Right forelimb (tissue), 1 donor: ENCODE data around the gene PDE1A.

ENCODE experiments used
- DNase-seq: peaks from one replicate; pipeline ENCODE4 v3.0.0-alpha.2; 2018

PDE1A gene

DNA sequence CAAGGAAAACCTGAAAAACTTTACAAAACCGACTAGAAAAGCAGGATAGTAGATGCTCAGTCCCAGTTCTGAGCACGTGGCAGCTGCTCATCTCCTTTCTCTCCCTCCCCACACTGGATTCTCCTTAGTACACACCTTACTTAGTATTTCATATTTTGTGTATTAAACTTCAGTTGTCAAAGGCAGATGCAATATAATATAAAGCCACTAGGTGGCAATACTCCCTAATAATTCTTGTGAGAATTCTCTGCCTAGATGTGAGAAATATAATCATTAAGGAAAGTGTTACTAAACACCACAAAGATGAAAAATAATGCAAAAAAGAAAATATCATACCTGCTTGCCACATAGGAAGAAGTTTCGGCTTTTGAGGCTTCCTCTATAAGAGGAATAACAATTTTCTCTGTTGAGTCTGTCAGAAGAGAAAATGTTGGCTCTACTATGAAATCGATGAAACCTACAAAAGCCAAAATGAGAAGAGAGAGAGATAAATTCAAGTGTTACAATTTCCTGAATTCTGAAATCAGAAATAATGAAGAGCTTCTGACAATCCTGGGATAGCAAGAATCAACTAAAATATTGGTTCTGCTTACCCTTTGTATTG is 240.6 kb downstream of the PDE1A start:
- DNase-seq = no peak

DNA sequence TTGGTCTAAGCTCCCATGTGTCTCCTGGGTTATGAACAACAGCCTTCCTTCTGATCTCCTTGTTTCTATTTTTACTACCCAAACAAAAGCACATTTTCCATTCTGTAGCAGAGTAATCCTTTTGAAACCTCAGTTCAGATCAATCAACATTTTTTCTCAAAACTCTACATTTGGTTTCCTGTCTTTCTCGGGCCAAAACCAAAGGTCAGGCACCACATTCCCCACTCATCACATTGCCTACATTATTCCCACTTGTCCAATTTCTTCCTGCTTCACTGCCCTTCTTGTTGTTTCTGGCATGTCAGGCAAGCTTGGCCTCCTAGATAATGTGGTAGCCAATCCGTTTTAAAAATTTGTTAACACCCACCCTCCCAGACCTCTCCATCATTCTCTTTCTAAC is 244.4 kb downstream of the PDE1A start:
- no peak for DNase-seq

- DNase-seq = no peak
Observed at GRCh38 chr2:182181381-182181780, 245.5 kb downstream of the PDE1A start.

DNA sequence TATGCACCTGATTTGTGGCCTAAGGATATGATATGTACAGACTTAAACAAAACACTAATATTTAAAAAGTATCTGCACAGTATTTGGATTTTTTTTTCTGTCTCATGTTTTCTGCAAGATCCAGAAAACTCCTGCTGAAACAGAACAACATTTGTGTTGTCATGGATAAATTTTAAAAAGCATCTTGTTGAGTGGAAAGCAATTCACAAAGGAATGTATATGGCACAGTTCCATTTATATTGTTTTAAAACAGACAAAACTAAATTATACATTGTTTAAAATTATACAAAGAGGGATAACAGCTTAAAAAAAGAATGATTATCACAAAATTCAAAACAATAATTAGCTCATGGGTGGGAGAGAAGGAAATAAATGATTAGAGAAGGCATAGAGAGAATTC is 247.7 kb downstream of the PDE1A start:
- DNase-seq = no peak

DNA sequence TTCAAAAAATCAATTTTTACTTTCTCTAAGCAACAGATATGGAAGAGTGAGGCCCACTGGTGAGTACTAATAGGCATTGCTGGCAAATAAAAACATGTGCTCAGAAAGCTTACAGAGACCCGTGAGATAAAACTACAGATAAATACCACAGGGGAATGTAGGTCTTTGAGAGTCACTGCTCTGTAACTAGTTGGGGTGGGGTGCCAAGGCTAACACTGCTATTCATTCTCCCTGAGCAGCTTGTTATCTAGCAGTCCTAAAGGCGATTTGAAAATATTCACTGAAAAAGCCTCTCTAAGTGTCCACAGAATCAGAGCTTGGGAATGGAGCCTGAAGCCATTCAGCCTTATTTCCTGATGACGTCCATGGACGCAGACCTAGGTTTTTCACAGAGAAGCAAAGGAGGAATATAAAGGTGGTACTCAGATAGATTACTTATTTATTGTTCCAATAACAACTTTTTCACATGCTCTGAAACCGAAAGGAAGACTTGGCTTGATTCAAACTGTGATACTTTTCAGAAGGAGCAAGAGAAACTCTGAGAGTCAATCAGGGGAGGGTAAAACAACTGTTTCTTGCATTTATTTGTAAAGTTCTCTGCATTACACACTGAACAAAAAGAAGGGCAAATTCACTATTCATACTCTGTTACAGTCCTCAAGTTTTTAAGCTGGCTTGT is 252.8 kb downstream of the PDE1A start:
- no peak for DNase-seq

GRCh38 chr2:182170341-182170740 is 256.5 kb downstream of the PDE1A start:
- DNase-seq = no peak

DNA sequence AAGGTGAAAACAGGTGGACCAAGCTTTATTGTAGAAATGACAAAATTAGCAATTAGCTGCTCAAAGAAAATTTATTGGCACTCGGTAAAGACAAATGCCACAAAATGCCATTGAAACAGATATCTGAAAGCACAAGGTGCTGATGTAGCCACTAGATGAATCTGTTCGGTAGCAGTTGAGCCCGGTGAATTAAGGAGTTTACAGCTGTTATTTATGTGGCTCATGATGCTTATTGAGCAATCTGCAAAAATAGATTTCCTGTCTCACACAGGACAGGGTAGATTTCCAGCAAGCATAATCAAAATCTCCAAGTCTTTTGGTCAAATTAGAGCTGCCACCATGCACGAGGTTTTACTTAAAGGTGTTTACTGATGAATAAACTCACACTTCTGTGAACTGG is 259.0 kb downstream of the PDE1A start:
- no peak for DNase-seq

DNA sequence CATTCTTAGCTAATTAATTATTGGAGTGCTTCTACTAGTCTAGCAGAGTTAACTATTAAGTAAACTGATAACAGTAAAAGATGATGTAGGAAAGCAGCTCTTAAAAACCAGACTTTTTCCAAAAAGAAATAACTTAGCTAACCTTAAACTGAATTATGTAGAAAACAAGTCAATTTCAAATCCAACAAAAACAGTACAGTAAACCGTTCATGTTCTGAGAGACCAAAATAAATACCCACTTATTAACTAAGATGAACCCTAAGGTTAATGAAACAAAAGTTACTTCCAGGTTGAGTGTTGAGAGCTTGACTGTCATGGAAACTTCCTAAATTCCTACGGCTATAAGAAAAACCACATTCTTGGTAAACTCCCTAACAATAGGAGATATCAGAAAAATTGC is 260.0 kb downstream of the PDE1A start:
- no peak for DNase-seq

GRCh38 chr2:182166406-182166805 is 260.4 kb downstream of the PDE1A start:
- no peak for DNase-seq

DNA sequence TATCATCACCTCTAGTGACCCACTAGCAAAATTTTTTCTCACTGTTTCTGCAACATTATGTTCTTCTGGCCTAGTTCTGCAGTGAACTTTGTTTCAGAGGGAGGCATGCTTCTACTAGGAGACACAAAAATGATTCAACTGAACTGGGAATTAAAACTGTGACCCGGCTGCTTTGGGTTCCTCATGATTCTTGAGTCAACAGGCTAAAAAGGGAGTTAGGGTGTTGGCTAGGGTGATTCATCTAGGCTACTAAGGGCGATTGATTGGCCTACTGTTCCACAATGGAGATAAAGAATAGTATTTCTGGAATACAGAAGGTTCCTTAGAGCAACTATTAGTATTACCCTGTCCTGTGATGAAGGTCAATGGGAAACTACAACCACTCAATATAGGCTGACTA is 261.6 kb downstream of the PDE1A start:
- no peak for DNase-seq

DNA sequence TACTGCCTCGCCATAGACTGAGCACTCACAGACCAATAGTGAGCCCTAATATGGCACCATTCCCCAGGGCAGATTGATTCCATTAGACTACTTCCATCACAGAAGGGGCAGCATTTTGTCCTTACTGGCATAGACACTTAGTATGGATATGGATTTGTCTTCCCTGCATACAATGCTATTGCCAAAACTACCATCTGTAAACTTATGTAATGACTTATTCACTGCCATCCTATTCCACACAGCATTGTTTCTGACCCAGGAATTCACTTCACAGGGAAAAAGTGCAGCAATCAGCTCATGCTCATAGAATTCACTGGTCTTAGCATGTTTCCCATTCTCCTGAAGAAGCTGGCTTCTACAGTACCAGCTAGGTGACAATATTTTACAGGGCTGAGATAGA is 262.1 kb downstream of the PDE1A start:
- DNase-seq = no peak

GRCh38 chr2:182163878-182164277 is 263.0 kb downstream of the PDE1A start:
- no peak for DNase-seq

DNA sequence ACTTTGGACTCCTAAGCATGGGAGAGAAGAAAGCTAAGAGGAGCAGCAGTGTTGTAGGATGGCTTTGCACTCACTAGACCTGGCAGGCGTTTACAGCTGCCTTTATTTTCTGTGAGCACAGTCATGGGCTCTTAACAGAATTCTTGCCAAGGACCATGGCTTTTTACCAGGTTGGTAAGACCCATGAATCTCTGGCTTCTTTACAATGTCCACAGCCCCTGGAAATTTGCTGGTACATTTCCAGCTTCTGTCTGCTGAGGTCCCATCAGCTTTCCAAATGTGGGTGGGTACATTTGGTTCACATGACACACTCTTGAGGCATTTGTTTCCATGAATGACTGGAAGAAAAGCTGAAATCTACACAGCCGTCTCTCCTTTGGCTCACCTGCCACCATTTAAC is 278.5 kb downstream of the PDE1A start:
- no peak for DNase-seq

DNA sequence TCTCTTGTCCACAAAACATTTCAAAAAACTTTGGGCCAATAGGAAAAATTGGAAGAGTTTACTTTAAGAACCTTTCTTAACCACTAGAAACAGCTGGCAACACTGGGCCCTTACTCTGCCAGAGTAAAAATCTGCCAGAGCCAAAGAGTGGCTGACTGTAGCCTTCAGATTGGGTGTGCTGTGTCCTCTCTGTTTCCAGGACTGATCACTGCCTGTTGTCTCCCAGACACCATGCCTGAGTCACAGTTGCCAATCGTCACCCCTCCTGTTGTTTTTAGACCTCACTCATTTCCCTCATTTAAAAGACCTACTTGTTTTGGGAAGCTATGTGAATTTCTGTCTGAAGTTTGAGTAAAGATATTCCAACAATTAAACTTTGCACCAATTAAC is 282.1 kb downstream of the PDE1A start:
- DNase-seq = no peak

- DNase-seq = no peak
Observed at GRCh38 chr2:182144041-182144775, 282.6 kb downstream of the PDE1A start.

DNA sequence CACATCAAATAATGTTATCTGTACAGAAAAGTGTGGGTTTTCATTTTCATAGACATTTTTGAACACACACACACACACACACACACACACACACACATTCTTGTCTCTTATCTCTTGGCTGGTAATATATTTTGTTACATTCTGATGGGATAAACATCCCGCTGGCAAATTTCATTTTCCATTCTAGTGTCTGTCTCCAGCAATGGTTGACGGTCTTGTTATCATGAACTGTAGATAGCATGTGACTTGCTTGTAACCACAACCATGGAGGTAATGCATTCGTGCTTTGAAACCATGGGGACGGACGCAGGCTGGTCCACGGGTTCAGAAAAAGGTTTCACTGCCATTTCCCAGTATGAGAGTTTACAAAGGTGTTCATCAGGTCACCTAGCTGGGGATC is 284.8 kb downstream of the PDE1A start:
- no peak for DNase-seq

DNA sequence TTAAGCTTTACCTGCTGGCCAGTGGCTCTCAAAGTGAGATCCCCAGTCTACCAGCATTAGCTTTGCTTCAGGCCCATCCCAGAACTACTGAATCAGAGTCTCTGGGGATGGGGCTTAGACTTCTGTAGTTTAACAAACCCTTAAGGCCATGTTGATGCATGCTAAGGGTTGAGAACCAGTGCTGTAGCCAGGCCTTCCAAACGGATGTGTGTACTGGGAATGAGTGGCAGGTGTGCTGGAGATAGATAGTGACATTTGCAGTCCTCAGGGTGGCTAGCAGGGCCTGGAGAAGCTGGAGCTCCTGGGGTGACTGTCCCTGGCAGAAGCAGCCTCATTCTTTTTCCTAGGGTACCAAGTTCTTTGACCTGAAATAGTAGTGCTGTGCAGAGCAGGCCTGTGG is 292.6 kb downstream of the PDE1A start:
- no peak for DNase-seq

GRCh38 chr2:182133195-182133891 is 293.5 kb downstream of the PDE1A start:
- DNase-seq = no peak

- DNase-seq = no peak
Observed at GRCh38 chr2:182132605-182133004, 294.2 kb downstream of the PDE1A start.

GRCh38 chr2:182128821-182129707 is 297.8 kb downstream of the PDE1A start:
- DNase-seq = no peak

DNA sequence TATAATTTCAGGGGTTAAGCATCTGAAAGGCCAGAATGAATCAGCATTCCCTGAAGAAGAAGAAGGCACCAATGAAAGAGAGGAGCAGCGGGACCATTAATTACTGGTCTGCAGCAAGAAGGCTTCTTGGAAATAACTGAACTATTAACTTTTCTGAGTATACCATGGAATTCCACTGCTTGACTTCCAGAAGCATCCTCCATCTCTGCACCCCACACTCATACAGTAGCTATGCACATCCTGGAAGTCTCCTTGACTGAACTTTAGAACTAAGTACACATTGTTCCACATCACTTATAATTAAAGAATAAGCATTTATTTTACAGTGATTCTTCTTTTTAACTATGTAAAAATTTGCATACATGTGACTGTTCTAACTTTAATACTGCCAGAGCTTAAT is 309.6 kb downstream of the PDE1A start:
- DNase-seq = no peak

DNA sequence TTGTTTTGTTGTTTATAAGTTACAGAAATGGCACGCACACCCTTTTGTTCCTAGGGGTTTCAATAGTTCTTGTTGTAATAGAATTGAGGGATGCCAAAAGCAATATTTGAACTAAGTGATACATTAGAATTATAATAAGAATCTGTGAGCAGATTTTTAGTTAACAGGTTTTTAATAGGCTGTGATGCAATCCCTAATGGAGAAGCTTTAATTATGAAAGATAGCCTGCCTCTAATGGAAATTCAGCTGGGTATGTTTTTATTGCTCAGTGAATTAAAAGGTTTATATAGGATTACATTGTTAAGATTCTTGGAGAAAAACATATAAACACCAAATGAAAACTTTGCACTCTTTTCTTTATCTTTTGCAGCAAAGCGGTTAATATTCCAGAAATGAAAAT is 310.1 kb downstream of the PDE1A start:
- DNase-seq = no peak

- no peak for DNase-seq
Observed at GRCh38 chr2:182115258-182115657, 311.6 kb downstream of the PDE1A start.
